Stimulated activated CD8-positive, alpha-beta memory T cell treated with anti-CD3 and anti-CD28 coated beads, Interleukin-7, amount 100 ng/mL, for 4 hours (primary cell): ENCODE results near the gene MAJIN.

Source experiments
- DNase-seq, 2 donors: peaks; one replicate each; pipeline ENCODE4 v3.0.0-alpha.2; 2020; ENCODE audit warnings: low read depth in 2 of 2

Gene MAJIN

GRCh38 chr11:64933213-64933934, 38.5 kb downstream of the MAJIN start:
- no peak for DNase-seq

- no peak for DNase-seq
Measured at GRCh38 chr11:64932324-64932723, 39.6 kb downstream of the MAJIN start.

- no peak for DNase-seq
Measured at GRCh38 chr11:64931290-64931689, 40.6 kb downstream of the MAJIN start.

GRCh38 chr11:64930340-64930739, 41.6 kb downstream of the MAJIN start:
- no peak for DNase-seq

- DNase-seq, result no peak
Measured at GRCh38 chr11:64929625-64930024, 42.3 kb downstream of the MAJIN start.

- DNase-seq, result no peak
Measured at GRCh38 chr11:64928957-64929356, 43.0 kb downstream of the MAJIN start.

- no peak for DNase-seq
Measured at GRCh38 chr11:64926689-64927088, 45.2 kb downstream of the MAJIN start.

GRCh38 chr11:64925536-64926436, 46.1 kb downstream of the MAJIN start:
- no peak for DNase-seq

- DNase-seq, result no peak
Measured at GRCh38 chr11:64924910-64925284, 47.0 kb downstream of the MAJIN start.

- peak; percentile 81 to 87 for DNase-seq
Measured at GRCh38 chr11:64923944-64924909, 47.7 kb downstream of the MAJIN start, which contains the start of gene PPP2R5B. Gene PPP2R5B (plus strand): TSS chr11:64924689. CDS start chr11:64925735, 1,046 bp downstream.

GRCh38 chr11:64923151-64923661, 48.7 kb downstream of the MAJIN start:
- no peak for DNase-seq

- no peak for DNase-seq
Measured at GRCh38 chr11:64921384-64921783, 50.5 kb downstream of the MAJIN start.

- DNase-seq, result no peak
Measured at GRCh38 chr11:64920124-64920523, 51.8 kb downstream of the MAJIN start.

- no peak for DNase-seq
Measured at GRCh38 chr11:64919627-64920026, 52.3 kb downstream of the MAJIN start.

- no peak for DNase-seq
Measured at GRCh38 chr11:64918017-64918416, 53.9 kb downstream of the MAJIN start.

- DNase-seq, result no peak
Measured at GRCh38 chr11:64917663-64917995, 54.3 kb downstream of the MAJIN start.

GRCh38 chr11:64916775-64917662, 54.9 kb downstream of the MAJIN start, which contains the start of gene ATG2A:
Gene ATG2A (minus strand): TSS chr11:64917209. CDS start chr11:64917135, 74 bp downstream.
- peak; percentile 97 to 98 for DNase-seq

- DNase-seq, result peak; percentile 28 to 29
Measured at GRCh38 chr11:64916040-64916774, 55.7 kb downstream of the MAJIN start.

GRCh38 chr11:64915376-64915887, 56.5 kb downstream of the MAJIN start:
- no peak for DNase-seq
